Measurements from ENCODE around the gene EFNA1.
A peak's percentile ranks its signal among the peaks of the same experiment; 100 is the strongest.
"Not testable (repeated sequence)": the region's sequence is repeated elsewhere in the genome, so short reads cannot be mapped to it uniquely, and the experiment has no call there.

EFNA1 gene

GRCh38 chr1:155108296-155108695 lies 19.4 kb upstream of the EFNA1 start:
- Mint-ChIP-seq H3K27me3 (peaks cover 20% of the 10 kb centered on the region), H3K36me3 (no peaks in the 10 kb centered on the region), H3K4me3 (no peak overlapping the region), H3K4me1 (no peaks in the 10 kb centered on the region), H3K9me3 (no peaks in the 10 kb centered on the region), H3K27ac (no peak overlapping the region)
- ATAC-seq, result no peak

DNA sequence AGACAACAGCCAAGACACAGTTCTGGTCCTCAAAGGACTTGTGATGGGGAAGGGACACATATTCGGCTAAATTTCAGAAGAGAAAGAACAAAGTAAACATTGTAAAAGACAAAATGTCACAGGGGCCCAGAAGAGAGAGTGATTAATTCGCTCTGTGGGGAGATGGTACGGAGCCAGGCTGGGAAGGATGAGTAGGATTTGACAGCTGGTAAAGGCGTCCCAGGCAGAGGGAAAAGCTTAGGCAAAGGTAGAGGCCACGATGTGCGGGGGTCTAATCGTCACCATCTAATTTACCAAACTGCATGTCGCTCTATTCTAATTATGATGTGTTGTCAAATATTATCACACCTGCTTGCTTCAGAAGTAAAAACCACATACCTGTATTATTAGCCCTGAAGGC lies 17.3 kb upstream of the EFNA1 start:
- H3K4me3 Mint-ChIP-seq, result no peak overlapping the region
- no peak for ATAC-seq
- H3K4me1 Mint-ChIP-seq, result no peaks in the 10 kb centered on the region
- H3K36me3 Mint-ChIP-seq, result no peaks in the 10 kb centered on the region
- peaks cover 27% of the 10 kb centered on the region for H3K27me3 Mint-ChIP-seq
- H3K27ac Mint-ChIP-seq, result no peak overlapping the region
- no peaks in the 10 kb centered on the region for H3K9me3 Mint-ChIP-seq

GRCh38 chr1:155110826-155111225 lies 16.9 kb upstream of the EFNA1 start:
- no peak overlapping the region for H3K27ac Mint-ChIP-seq
- no peaks in the 10 kb centered on the region for H3K9me3 Mint-ChIP-seq
- H3K27me3 Mint-ChIP-seq, result peaks cover 28% of the 10 kb centered on the region
- H3K4me3 Mint-ChIP-seq, result no peak overlapping the region
- H3K4me1 Mint-ChIP-seq, result no peaks in the 10 kb centered on the region
- ATAC-seq, result no peak
- no peaks in the 10 kb centered on the region for H3K36me3 Mint-ChIP-seq

GRCh38 chr1:155113450-155113980 lies 14.2 kb upstream of the EFNA1 start:
- Mint-ChIP-seq H3K4me3 (no peak overlapping the region), H3K4me1 (no peaks in the 10 kb centered on the region), H3K36me3 (no peaks in the 10 kb centered on the region), H3K27ac (no peak overlapping the region), H3K27me3 (peaks cover 54% of the 10 kb centered on the region), H3K9me3 (no peaks in the 10 kb centered on the region)
- no peak for ATAC-seq

DNA sequence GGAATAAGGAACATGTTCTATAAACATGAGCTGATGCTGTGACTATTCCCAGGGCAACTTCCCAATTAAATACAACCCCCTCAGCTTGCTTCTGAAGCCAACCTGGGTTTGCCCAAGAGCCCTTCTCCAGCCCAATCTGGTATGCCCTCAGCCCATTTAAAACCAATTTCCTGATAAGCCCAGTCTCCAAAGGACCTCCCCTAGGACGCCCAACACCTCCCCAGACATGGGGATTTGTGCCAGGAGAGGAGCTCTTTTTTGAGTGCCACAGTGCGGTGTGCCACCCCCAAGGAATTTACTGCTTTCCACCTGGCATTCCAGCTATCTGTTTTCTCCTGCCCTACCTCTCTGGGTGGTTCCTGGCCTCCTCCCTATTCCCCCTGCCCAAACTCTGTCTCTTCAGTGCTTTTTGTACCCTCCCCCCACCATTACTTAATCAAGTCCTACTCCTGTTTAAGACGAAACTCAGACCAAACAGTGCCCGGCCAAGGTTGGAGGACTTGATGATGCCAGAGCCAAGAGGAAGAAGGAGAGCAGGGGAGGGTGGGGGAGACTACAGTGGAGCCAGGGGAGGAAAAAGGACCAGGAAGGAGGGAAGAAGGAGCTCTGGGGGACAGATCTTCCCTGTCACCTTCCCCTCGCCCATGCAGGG lies 11.4 kb upstream of the EFNA1 start:
- no peaks in the 10 kb centered on the region for H3K9me3 Mint-ChIP-seq
- no peak overlapping the region for H3K27ac Mint-ChIP-seq
- H3K27me3 Mint-ChIP-seq, result peaks cover 49% of the 10 kb centered on the region

GRCh38 chr1:155117610-155118009 lies 10.1 kb upstream of the EFNA1 start:
- Mint-ChIP-seq H3K9me3 (no peaks in the 10 kb centered on the region), H3K4me3 (no peak overlapping the region), H3K27me3 (peaks cover 43% of the 10 kb centered on the region), H3K36me3 (no peaks in the 10 kb centered on the region), H3K4me1 (no peaks in the 10 kb centered on the region), H3K27ac (no peak overlapping the region)
- ATAC-seq, result no peak

More for the DNA sequence above, 11.4 kb upstream of the EFNA1 start:
- no peak overlapping the region for H3K4me3 Mint-ChIP-seq
- ATAC-seq, result no peak
- H3K36me3 Mint-ChIP-seq, result no peaks in the 10 kb centered on the region
- H3K4me1 Mint-ChIP-seq, result no peaks in the 10 kb centered on the region

- H3K36me3 Mint-ChIP-seq, H3K4me1 Mint-ChIP-seq, H3K27ac Mint-ChIP-seq, ATAC-seq, H3K4me3 Mint-ChIP-seq, H3K9me3 Mint-ChIP-seq: not testable (repeated sequence)
- H3K27me3 Mint-ChIP-seq, result peaks cover 43% of the 10 kb centered on the region
These were observed 9.6 kb upstream of the EFNA1 start for GRCh38 chr1:155118090-155118489.

- Mint-ChIP-seq H3K27me3 (peaks cover 52% of the 10 kb centered on the region), H3K36me3 (no peaks in the 10 kb centered on the region), H3K4me1 (no peaks in the 10 kb centered on the region), H3K9me3 (no peaks in the 10 kb centered on the region), H3K4me3 (no peak overlapping the region), H3K27ac (no peak overlapping the region)
- no peak for ATAC-seq
These were observed 7.4 kb upstream of the EFNA1 start for GRCh38 chr1:155120253-155120652.

DNA sequence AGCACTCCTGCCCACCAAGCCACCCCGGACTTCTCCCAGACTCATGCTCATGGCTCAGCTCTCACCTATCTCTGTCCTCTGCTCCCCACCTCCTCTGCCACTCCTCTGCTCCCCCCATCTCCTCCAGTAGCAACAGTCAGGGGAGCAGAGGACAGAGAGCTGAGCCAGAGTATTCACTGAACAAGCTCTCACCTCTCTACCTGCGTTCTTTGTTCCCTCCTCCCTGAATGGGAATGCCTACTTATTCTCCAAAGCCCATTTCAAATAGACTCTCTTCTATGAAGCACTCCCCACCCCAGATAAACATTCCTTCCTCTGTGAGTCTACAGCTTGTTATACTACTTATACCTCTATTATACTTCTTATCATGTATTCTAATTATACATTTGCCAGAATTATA lies 6.4 kb upstream of the EFNA1 start:
- H3K4me1 Mint-ChIP-seq, result no peaks in the 10 kb centered on the region
- H3K36me3 Mint-ChIP-seq, result no peaks in the 10 kb centered on the region
- H3K27me3 Mint-ChIP-seq, result peaks cover 56% of the 10 kb centered on the region
- no peaks in the 10 kb centered on the region for H3K9me3 Mint-ChIP-seq
- no peak overlapping the region for H3K4me3 Mint-ChIP-seq
- H3K27ac Mint-ChIP-seq, result no peak overlapping the region
- no peak for ATAC-seq

DNA sequence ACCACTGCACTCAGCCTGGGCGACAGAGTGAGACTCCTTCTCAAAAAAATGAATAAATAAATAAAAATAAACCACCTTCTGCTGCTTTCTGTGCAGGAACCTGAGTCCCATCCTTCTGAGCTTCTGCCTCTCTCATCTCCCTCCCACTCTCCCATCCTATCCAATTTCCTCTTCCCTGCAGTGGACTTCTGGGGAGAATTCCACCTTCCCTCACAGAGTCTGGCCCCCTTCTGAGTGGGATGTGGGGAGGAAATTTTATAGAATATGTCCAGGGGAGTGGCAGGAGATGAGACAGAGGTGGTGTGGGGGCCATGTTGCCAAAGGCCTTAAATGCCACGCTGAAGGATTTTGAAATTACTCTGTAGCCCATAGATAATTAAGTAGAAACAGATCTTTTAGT lies 5.4 kb upstream of the EFNA1 start:
- no peak for ATAC-seq
- Mint-ChIP-seq H3K4me1 (peaks cover 10% of the 10 kb centered on the region), H3K36me3 (no peaks in the 10 kb centered on the region), H3K27ac (no peak overlapping the region), H3K9me3 (no peaks in the 10 kb centered on the region), H3K4me3 (no peak overlapping the region), H3K27me3 (peaks cover 55% of the 10 kb centered on the region)

DNA sequence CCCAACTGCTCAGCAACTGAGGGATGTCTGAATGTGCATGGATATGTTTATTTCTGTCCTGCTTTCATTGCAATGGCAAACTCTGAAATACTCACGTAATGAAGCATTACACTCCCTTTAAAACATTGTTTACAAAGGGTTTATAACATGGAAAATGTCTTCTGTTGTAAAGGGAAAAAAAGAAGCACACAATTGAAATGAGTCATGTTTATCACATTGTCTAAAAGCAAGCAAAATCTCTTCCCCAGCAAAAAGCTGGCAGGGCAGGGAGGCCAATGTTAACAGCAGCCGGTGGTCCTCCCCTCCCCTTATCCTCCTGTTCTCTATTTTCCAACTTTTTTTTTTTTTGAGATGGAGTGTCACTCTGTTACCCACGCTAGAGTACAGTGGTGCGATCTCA lies 3.9 kb upstream of the EFNA1 start:
- Mint-ChIP-seq H3K27ac (no peak overlapping the region), H3K27me3 (peaks cover 58% of the 10 kb centered on the region), H3K4me3 (no peak overlapping the region), H3K4me1 (peaks cover 23% of the 10 kb centered on the region), H3K36me3 (no peaks in the 10 kb centered on the region), H3K9me3 (no peaks in the 10 kb centered on the region)
- ATAC-seq, result no peak

GRCh38 chr1:155124503-155125463 lies 2.9 kb upstream of the EFNA1 start:
- H3K27me3 Mint-ChIP-seq, result peaks cover 68% of the 10 kb centered on the region
- H3K27ac Mint-ChIP-seq, result no peak overlapping the region
- ATAC-seq, result no peak
- H3K36me3 Mint-ChIP-seq, result no peaks in the 10 kb centered on the region
- no peaks in the 10 kb centered on the region for H3K9me3 Mint-ChIP-seq
- H3K4me3 Mint-ChIP-seq, result no peak overlapping the region
- peaks cover 25% of the 10 kb centered on the region for H3K4me1 Mint-ChIP-seq

DNA sequence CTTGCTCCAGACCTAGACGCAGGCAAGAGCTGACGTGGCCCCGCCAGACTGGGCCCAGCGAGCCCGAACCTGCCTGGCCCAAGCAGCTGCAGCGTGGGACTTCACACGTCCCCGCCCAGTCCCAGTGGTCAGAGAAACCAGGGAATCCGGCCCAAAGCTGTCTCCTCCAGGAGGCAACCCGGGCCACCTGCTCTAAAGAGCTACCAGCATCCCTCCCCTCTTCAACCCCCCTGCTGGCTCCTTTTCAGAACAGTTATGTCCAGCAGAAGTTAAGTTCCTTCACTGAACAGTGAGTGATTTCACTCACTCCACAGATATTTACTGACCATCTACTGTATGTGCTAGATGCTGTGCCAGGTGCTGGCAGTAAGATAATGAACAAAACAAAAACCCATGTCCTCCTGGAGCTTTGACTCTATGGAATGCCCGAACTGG lies 2.1 kb upstream of the EFNA1 start:
- Mint-ChIP-seq H3K27ac (no peak overlapping the region), H3K4me1 (peaks cover 25% of the 10 kb centered on the region), H3K4me3 (peak overlapping the region; percentile 36), H3K27me3 (peaks cover 76% of the 10 kb centered on the region), H3K9me3 (no peaks in the 10 kb centered on the region), H3K36me3 (no peaks in the 10 kb centered on the region)
- no peak for ATAC-seq

DNA sequence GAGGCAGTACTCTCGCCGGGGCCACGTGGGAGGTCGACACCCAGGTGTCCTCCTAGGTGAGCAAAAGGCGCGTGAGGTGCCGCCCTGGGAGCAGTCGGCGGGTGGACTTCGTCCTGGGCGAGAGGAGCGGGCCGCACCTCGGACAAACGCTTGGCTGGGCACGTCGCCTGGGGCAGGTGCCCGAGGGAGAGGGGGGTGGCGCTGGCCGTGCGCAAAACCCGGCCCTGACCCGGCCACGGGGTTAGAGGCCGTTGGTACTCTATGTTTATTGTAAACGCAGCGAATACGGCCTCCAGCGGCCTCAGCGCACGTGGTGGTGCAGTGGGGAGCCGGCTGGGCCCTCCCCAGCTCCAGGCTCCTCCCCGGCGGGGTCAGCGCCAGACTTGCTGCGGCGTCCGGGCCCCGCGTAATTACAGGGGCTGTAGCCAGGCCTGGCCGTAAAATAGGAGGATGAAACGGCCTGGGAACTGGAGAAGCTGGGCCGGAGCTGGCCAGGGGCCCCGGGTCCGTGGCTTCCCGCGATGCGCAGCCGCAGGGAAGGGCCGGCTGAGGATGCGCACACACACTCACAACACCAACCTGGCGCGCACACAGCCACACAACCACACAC lies 1.6 kb upstream of the EFNA1 start:
- H3K36me3 Mint-ChIP-seq, result no peaks in the 10 kb centered on the region
- peak overlapping the region; percentile 36 for H3K4me3 Mint-ChIP-seq
- ATAC-seq, result no peak
- H3K27me3 Mint-ChIP-seq, result peaks cover 78% of the 10 kb centered on the region
- H3K9me3 Mint-ChIP-seq, result no peaks in the 10 kb centered on the region
- peaks cover 25% of the 10 kb centered on the region for H3K4me1 Mint-ChIP-seq
- H3K27ac Mint-ChIP-seq, result no peak overlapping the region

- Mint-ChIP-seq H3K4me3 (peak overlapping the region; percentile 80), H3K27me3 (peaks cover 73% of the 10 kb centered on the region), H3K36me3 (no peaks in the 10 kb centered on the region), H3K27ac (peak overlapping the region; percentile 43), H3K9me3 (no peaks in the 10 kb centered on the region), H3K4me1 (peaks cover 25% of the 10 kb centered on the region)
- peak; percentile 53 for ATAC-seq
These were observed 1.0 kb upstream of the EFNA1 start for GRCh38 chr1:155126556-155127104.
